ENCODE results near the gene CALCB.
"Not testable (repeated sequence)": the region's sequence is repeated elsewhere in the genome, so short reads cannot be mapped to it uniquely, and the experiment has no call there.

CALCB gene

GRCh38 chr11:15073361-15074205, at the start of gene CALCB:
TSS of gene CALCB (plus strand) at chr11:15073593. CDS start at chr11:15074719, 1,126 bp downstream.
- in situ Hi-C loops (cut with MboI; ENCODE audit: low sequenced_read_pairs): no loop called here

GRCh38 chr11:15027011-15027410, 46.4 kb upstream of the CALCB start:
- in situ Hi-C loops (cut with MboI; ENCODE audit: low sequenced_read_pairs): no loop called here

GRCh38 chr11:15027956-15028355, 45.4 kb upstream of the CALCB start:
- in situ Hi-C loops (cut with MboI; ENCODE audit: low sequenced_read_pairs): no loop called here

- in situ Hi-C loops (cut with MboI; ENCODE audit: low sequenced_read_pairs): no loop called here
These were observed 45.0 kb upstream of the CALCB start for GRCh38 chr11:15028379-15028778.

GRCh38 chr11:15031945-15032344, 41.4 kb upstream of the CALCB start:
- in situ Hi-C loops (cut with MboI; ENCODE audit: low sequenced_read_pairs): not testable (repeated sequence)

- in situ Hi-C loops (cut with MboI; ENCODE audit: low sequenced_read_pairs): no loop called here
These were observed 38.6 kb upstream of the CALCB start for GRCh38 chr11:15034687-15035267.

GRCh38 chr11:15035283-15035682, 38.1 kb upstream of the CALCB start:
- in situ Hi-C loops (cut with MboI; ENCODE audit: low sequenced_read_pairs): no loop called here

- in situ Hi-C loops (cut with MboI; ENCODE audit: low sequenced_read_pairs): no loop called here
These were observed 34.4 kb upstream of the CALCB start for GRCh38 chr11:15038963-15039362.

GRCh38 chr11:15045209-15045608, 28.2 kb upstream of the CALCB start:
- in situ Hi-C loops (cut with MboI; ENCODE audit: low sequenced_read_pairs): no loop called here

GRCh38 chr11:15045891-15046290, 27.5 kb upstream of the CALCB start:
- in situ Hi-C loops (cut with MboI; ENCODE audit: low sequenced_read_pairs): no loop called here

GRCh38 chr11:15046673-15047072, 26.7 kb upstream of the CALCB start:
- in situ Hi-C loops (cut with MboI; ENCODE audit: low sequenced_read_pairs): not testable (repeated sequence)

- in situ Hi-C loops (cut with MboI; ENCODE audit: low sequenced_read_pairs): no loop called here
These were observed 24.8 kb upstream of the CALCB start for GRCh38 chr11:15048616-15049015.

- in situ Hi-C loops (cut with MboI; ENCODE audit: low sequenced_read_pairs): no loop called here
These were observed 20.2 kb upstream of the CALCB start for GRCh38 chr11:15053191-15053685.

- in situ Hi-C loops (cut with MboI; ENCODE audit: low sequenced_read_pairs): no loop called here
These were observed 17.6 kb upstream of the CALCB start for GRCh38 chr11:15055620-15056356.

- in situ Hi-C loops (cut with MboI; ENCODE audit: low sequenced_read_pairs): no loop called here
These were observed 16.1 kb upstream of the CALCB start for GRCh38 chr11:15057329-15057728.

- in situ Hi-C loops (cut with MboI; ENCODE audit: low sequenced_read_pairs): no loop called here
These were observed 14.1 kb upstream of the CALCB start for GRCh38 chr11:15059132-15059915.

- in situ Hi-C loops (cut with MboI; ENCODE audit: low sequenced_read_pairs): no loop called here
These were observed 10.8 kb upstream of the CALCB start for GRCh38 chr11:15062599-15062998.

GRCh38 chr11:15069751-15070150, 3.6 kb upstream of the CALCB start:
- in situ Hi-C loops (cut with MboI; ENCODE audit: low sequenced_read_pairs): not testable (repeated sequence)

GRCh38 chr11:15071556-15072255, 1.7 kb upstream of the CALCB start:
- in situ Hi-C loops (cut with MboI; ENCODE audit: low sequenced_read_pairs): no loop called here

GRCh38 chr11:15072551-15073143, 746 bp upstream of the CALCB start:
- in situ Hi-C loops (cut with MboI; ENCODE audit: low sequenced_read_pairs): no loop called here

Measured in HL-60/S4 (cell line).